Esophagus muscularis mucosa (tissue), 4 donors: ENCODE results near the gene PYHIN1.

ENCODE experiments used
- CTCF ChIP-seq, 3 experiments: fragments of 200-600 bp in 2 of 3; fragments of 450-650 bp in 1 of 3; sonication (generic) in 2 of 3; IDR thresholded peaks; one replicate each; pipeline ENCODE4 v1.5.1; 2017 to 2019; ENCODE audit warnings: antibody characterized with exemption in 3 of 3, mild to moderate bottlenecking in 2 of 3, moderate library complexity in 1 of 3
- EP300 ChIP-seq: sonication (generic); formaldehyde crosslinking; IDR thresholded peaks from one replicate; pipeline ENCODE4 v1.6.1; 2017; ENCODE audit warnings: antibody characterized with exemption
- POLR2A ChIP-seq: fragments of 450-650 bp; IDR thresholded peaks from one replicate; pipeline ENCODE4 v1.6.1; 2017; ENCODE audit warnings: antibody characterized with exemption, moderate library complexity, mild to moderate bottlenecking, low read depth
- POLR2AphosphoS5 ChIP-seq, 2 donors: sonication (generic); formaldehyde crosslinking; IDR thresholded peaks; one replicate each; pipeline ENCODE4 v1.6.1; 2017; ENCODE audit warnings: antibody characterized with exemption in 2 of 2

GRCh38 chr1:159014003-159014571 is 82.7 kb downstream of the PYHIN1 start:
- TF ChIP-seq POLR2A (no peak), CTCF (IDR thresholded peaks at IDR 0.05) (no peak), POLR2AphosphoS5 (IDR thresholded peaks at IDR 0.05) (no peak), EP300 (no peak)
